ENCODE measurements around the gene HMGCS1.
A peak's percentile ranks its signal among the peaks of the same experiment; 100 is the strongest.
"Not testable (repeated sequence)": the region's sequence is repeated elsewhere in the genome, so short reads cannot be mapped to it uniquely, and the experiment has no call there.

Gene HMGCS1

GRCh38 chr5:43313035-43313853, at the start of gene HMGCS1:
TSS of gene HMGCS1 (minus strand) at chr5:43313412. CDS start at chr5:43298965, 14,447 bp downstream.
- peak; percentile 99 to 100 for DNase-seq

- no peak for DNase-seq
These were observed 45.5 kb upstream of the HMGCS1 start for GRCh38 chr5:43358726-43359125.

GRCh38 chr5:43358301-43358700, 45.1 kb upstream of the HMGCS1 start:
- no peak for DNase-seq

GRCh38 chr5:43357878-43358281, 44.7 kb upstream of the HMGCS1 start:
- DNase-seq: no peak

GRCh38 chr5:43357067-43357466, 43.9 kb upstream of the HMGCS1 start:
- DNase-seq: no peak

- no peak for DNase-seq
These were observed 41.6 kb upstream of the HMGCS1 start for GRCh38 chr5:43354774-43355173.

GRCh38 chr5:43353668-43354067, 40.5 kb upstream of the HMGCS1 start:
- no peak for DNase-seq

GRCh38 chr5:43352915-43353314, 39.7 kb upstream of the HMGCS1 start:
- no peak for DNase-seq

- no peak for DNase-seq
These were observed 38.9 kb upstream of the HMGCS1 start for GRCh38 chr5:43352131-43352530.

- DNase-seq: no peak
These were observed 35.7 kb upstream of the HMGCS1 start for GRCh38 chr5:43348861-43349363.

GRCh38 chr5:43348207-43348606, 35.0 kb upstream of the HMGCS1 start:
- no peak for DNase-seq

GRCh38 chr5:43338862-43339261, 25.6 kb upstream of the HMGCS1 start:
- no peak for DNase-seq

- DNase-seq: no peak
These were observed 22.9 kb upstream of the HMGCS1 start for GRCh38 chr5:43336159-43336558.

GRCh38 chr5:43335681-43336080, 22.5 kb upstream of the HMGCS1 start:
- no peak for DNase-seq

GRCh38 chr5:43332401-43332800, 19.2 kb upstream of the HMGCS1 start:
- DNase-seq: no peak

GRCh38 chr5:43325624-43326023, 12.4 kb upstream of the HMGCS1 start:
- DNase-seq: not testable (repeated sequence)

- DNase-seq: not testable (repeated sequence)
These were observed 10.3 kb upstream of the HMGCS1 start for GRCh38 chr5:43323488-43323887.

- DNase-seq: no peak
These were observed 7.6 kb upstream of the HMGCS1 start for GRCh38 chr5:43320846-43321245.

- no peak for DNase-seq
These were observed 3.2 kb upstream of the HMGCS1 start for GRCh38 chr5:43316421-43316820.

- DNase-seq: no peak
These were observed 2.5 kb upstream of the HMGCS1 start for GRCh38 chr5:43315682-43316081.

GRCh38 chr5:43315263-43315662, 2.1 kb upstream of the HMGCS1 start:
- DNase-seq: no peak

- no peak for DNase-seq
These were observed 1.5 kb upstream of the HMGCS1 start for GRCh38 chr5:43314724-43315123.

- DNase-seq: no peak
These were observed 744 bp upstream of the HMGCS1 start for GRCh38 chr5:43313854-43314457.

- DNase-seq: no peak
These were observed 545 bp downstream of the HMGCS1 start for GRCh38 chr5:43312699-43313034.
